GM12865 (cell line): Measurements from ENCODE around the gene MACIR.

Experiments
- DNase-seq: peaks from one replicate; pipeline ENCODE4 v3.0.0; 2010; ENCODE audit warnings: low read depth
- H3K4me3 ChIP-seq: 2 replicates; pipeline ENCODE4 v1.5.1; 2011; ENCODE audit warnings: mild to moderate bottlenecking, low read depth, low read length, control low read depth
- CTCF ChIP-seq: IDR thresholded peaks from 2 replicates; pipeline ENCODE4 v1.5.1; 2011; ENCODE audit warnings: low read length, control low read depth, low read depth, inconsistent platforms; ENCODE audit not compliant: insufficient read depth; ENCODE audit errors: missing control alignments

MACIR gene

DNA sequence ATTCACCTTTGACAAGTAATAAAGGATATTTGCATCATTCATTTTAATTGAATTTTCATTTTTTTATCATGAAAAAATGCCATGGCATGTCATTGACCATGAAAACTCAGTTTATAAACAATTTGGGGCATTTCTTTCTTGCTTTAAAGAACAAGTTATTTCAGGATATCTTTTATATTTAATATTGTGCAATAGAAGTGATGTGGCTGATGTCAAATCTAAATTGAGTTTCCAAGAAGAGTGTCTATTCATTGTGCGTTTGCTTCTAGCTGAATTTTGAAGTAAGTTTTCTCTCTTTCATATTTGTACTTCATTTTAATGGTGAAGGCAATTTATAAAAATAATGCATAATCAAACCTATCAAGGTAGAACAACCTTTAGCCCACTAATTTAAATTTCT is 30.5 kb downstream of the MACIR start:
- H3K4me3 ChIP-seq, result no peak overlapping the region
- no peak for DNase-seq
- TF ChIP-seq CTCF, result no peak

- no peak for TF ChIP-seq CTCF
- no peak overlapping the region for H3K4me3 ChIP-seq
- DNase-seq, result no peak
These were observed 32.3 kb downstream of the MACIR start for GRCh38 chr5:103290846-103291245.

DNA sequence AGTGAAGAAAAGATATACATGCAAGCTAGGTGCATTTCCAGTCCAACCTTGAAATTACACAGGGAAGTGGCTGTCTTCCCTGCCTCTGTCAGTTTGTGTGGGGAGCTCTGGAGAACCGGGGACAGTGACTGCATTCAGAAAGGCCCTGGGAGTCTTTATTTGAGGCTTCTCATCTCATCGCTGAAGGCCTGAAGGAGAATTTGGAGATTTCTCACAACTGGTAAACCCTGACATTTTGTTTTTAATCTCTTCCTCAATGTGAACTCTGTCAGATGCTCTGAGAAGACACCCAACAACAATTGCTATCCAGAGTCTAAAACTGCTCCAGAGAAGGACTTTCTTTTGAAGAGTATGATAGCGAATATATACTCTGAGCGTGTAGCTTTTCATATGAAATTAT is 33.0 kb downstream of the MACIR start:
- H3K4me3 ChIP-seq, result no peak overlapping the region
- no peak for TF ChIP-seq CTCF
- DNase-seq, result no peak

DNA sequence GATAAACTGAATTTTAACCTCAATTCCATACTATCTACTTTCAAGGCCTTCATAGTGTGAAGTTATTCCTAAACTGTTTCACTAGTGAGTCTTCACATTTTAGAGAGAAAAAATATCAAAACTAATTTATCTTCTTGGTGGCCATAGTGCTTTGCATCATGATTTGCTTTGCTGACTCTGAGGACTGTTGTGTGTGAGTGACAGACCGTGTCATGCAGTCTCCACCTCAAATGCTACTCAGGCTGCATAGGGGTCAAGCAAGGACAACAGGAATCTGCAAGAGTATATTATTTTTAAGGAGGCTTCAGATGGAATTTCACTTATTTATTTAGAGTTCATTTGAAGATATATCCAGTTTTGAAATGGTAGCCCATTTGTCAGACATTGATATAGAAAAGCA is 34.5 kb downstream of the MACIR start:
- DNase-seq, result no peak
- TF ChIP-seq CTCF, result no peak
- H3K4me3 ChIP-seq, result no peak overlapping the region

GRCh38 chr5:103293719-103294118 is 35.2 kb downstream of the MACIR start:
- H3K4me3 ChIP-seq, result no peak overlapping the region
- DNase-seq, result no peak
- no peak for TF ChIP-seq CTCF

DNA sequence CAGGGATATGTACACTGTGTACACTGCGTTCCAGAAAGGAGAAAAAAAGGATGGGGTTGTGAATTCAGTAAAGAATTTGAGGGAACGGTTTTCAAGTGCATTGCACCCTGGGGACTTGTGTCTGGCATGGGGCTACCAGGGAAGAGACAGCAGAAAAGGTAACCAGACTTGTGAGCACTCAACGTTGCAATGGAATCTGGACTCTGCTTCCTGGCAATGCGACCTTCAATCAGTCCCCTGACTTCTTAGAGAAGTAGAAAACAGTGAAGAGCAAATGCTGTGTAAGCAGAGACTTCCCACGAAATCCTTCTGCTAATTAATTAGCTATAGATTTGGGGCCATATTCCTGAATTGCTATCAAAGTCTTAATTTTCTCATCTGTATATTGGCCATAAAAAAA is 36.3 kb downstream of the MACIR start:
- DNase-seq, result no peak
- no peak overlapping the region for H3K4me3 ChIP-seq
- no peak for TF ChIP-seq CTCF

GRCh38 chr5:103295424-103295823 is 36.9 kb downstream of the MACIR start:
- DNase-seq, result no peak
- H3K4me3 ChIP-seq, result no peak overlapping the region
- no peak for TF ChIP-seq CTCF
